Lower leg skin (tissue), 4 donors: Measurements from ENCODE around the gene VPS13D. TPM values are rescaled to one million over a fixed set of nuclear protein-coding genes. Genes with fewer than 3 reads are reported as not detected.

ENCODE experiments used
- DNase-seq, 2 donors: peaks; one replicate each; pipeline ENCODE4 v3.0.0-alpha.2; 2019; ENCODE audit warnings: low spot score in 2 of 2
- H3K4me3 ChIP-seq: fragments of 200-600 bp; sonication (generic); 2 replicates; pipeline ENCODE4 v1.5.1; 2017; ENCODE audit warnings: mild to moderate bottlenecking, low read depth; ENCODE audit not compliant: poor library complexity, severe bottlenecking
- POLR2A ChIP-seq, 2 donors: fragments of 450-650 bp; IDR thresholded peaks; one replicate each; pipeline ENCODE4 v1.6.1; 2016 to 2017; ENCODE audit warnings: antibody characterized with exemption in 2 of 2, mild to moderate bottlenecking in 1 of 2, moderate library complexity in 1 of 2
- WGBS, 2 donors: methylation state at CpG; one replicate each; pipeline ENCODE4 v1.1.5; 2018; 5-methylcytosine and 5-hydroxymethylcytosine counted together
- intact Hi-C: fragments of 100-400 bp; cut with DNase I; formaldehyde crosslinking; loops from one replicate; pipeline ENCODE4 v1.15.0; 2023; ENCODE audit warnings: low total_unique reads
- total RNA-seq, 4 donors: library from RNA; depleted of rRNA; stranded (reverse); fragments of >200 nt; gene quantifications; one replicate each; pipeline ENCODE4 v1.1.0, GENCODE V29; 2016
- TF ChIP-seq, protein P1 (sequence below), 3 donors: fragments of 450-650 bp; IDR thresholded peaks; one replicate each; pipeline ENCODE4 v1.5.1; 2016; ENCODE audit warnings: antibody characterized with exemption in 3 of 3, mild to moderate bottlenecking in 3 of 3, moderate library complexity in 2 of 3

The VPS13D gene
- total RNA-seq, 4 donors from 2014 or later = 96.5 to 200 (median 116) TPM

- 73 to 75% methylated on average over 5 of the region's 5 CpGs for WGBS, 2 donors
- intact Hi-C loops = no loop called here
- DNase-seq = no peak
- H3K4me3 ChIP-seq = no peak overlapping the region
- TF ChIP-seq, protein P1, sequence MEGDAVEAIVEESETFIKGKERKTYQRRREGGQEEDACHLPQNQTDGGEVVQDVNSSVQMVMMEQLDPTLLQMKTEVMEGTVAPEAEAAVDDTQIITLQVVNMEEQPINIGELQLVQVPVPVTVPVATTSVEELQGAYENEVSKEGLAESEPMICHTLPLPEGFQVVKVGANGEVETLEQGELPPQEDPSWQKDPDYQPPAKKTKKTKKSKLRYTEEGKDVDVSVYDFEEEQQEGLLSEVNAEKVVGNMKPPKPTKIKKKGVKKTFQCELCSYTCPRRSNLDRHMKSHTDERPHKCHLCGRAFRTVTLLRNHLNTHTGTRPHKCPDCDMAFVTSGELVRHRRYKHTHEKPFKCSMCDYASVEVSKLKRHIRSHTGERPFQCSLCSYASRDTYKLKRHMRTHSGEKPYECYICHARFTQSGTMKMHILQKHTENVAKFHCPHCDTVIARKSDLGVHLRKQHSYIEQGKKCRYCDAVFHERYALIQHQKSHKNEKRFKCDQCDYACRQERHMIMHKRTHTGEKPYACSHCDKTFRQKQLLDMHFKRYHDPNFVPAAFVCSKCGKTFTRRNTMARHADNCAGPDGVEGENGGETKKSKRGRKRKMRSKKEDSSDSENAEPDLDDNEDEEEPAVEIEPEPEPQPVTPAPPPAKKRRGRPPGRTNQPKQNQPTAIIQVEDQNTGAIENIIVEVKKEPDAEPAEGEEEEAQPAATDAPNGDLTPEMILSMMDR (IDR thresholded peaks at IDR 0.05) = no peak
- no peak for TF ChIP-seq POLR2A (IDR thresholded peaks at IDR 0.05)
These were observed 209.2 kb downstream of the VPS13D start for GRCh38 chr1:12439073-12439472.

DNA sequence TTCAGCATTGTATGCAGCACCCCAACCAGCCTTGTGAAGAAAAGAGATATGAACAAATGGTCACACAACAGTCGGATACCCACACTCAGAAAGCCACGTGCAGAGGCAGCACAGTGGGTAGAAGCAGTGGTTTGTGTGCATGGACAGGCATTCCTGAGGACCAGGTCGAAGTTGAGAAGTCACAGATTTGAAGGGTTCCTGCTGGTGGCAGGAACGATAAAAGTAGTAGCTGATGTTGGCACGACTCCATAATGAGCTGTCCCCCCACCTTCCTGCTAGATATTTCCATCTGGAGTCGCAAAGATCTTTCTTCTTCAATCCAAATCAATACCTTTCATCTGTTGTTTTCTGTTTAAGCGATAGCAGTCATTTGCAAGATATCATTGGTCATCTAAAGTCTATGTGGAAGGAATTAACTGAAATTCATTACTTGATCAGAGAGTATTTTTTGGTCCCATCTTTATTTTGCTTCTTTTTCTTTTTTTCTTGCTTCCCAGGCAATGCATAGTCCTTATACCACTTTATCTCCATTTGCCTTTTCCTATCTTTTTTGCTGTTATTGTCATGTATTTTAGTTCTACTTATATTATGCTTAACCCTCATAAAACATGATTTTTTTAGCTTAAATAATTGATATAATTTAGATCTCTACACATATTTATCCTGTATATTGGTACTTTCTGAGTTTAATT lies 211.7 kb downstream of the VPS13D start:
- DNase-seq = no peak
- WGBS, 2 donors = 73 to 74% methylated on average over 7 of the region's 7 CpGs
- TF ChIP-seq POLR2A (IDR thresholded peaks at IDR 0.05) = no peak
- TF ChIP-seq, protein P1 (IDR thresholded peaks at IDR 0.05) = no peak
- intact Hi-C loops = no loop called here
- H3K4me3 ChIP-seq = no peak overlapping the region

- H3K4me3 ChIP-seq = no peak overlapping the region
- WGBS, 2 donors = 84 to 94% methylated on average over 1 of the region's 1 CpG
- intact Hi-C loops = no loop called here
- no peak for TF ChIP-seq POLR2A (IDR thresholded peaks at IDR 0.05)
- TF ChIP-seq, protein P1 (IDR thresholded peaks at IDR 0.05) = no peak
- no peak for DNase-seq
These were observed 212.4 kb downstream of the VPS13D start for GRCh38 chr1:12442217-12442616.

DNA sequence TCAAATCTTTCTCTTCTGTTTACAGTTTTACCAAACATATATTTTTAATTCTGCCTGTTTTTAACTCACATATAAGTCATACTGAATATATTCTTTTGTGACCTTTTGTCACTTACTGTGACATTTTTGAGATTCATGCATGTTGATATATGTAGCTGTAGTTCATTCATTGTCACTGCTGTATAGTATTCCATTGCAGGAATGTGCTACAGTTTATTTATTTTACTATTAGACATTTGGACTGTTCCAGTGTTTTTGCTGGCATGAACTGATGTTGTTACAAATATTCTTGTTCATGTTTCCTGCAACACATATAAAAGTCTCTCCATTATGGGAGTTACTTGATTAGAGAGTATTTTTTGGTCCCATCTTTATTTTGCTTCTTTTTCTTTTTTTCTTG lies 213.3 kb downstream of the VPS13D start:
- intact Hi-C loops = no loop called here
- no peak for DNase-seq
- no peak for TF ChIP-seq POLR2A (IDR thresholded peaks at IDR 0.05)
- TF ChIP-seq, protein P1 (IDR thresholded peaks at IDR 0.05) = no peak
- no peak overlapping the region for H3K4me3 ChIP-seq

- no peak overlapping the region for H3K4me3 ChIP-seq
- TF ChIP-seq POLR2A (IDR thresholded peaks at IDR 0.05) = no peak
- TF ChIP-seq, protein P1 (IDR thresholded peaks at IDR 0.05) = no peak
- intact Hi-C loops = no loop called here
- 94 to 96% methylated on average over 4 of the region's 4 CpGs for WGBS, 2 donors
- DNase-seq = no peak
These were observed 214.6 kb downstream of the VPS13D start for GRCh38 chr1:12444329-12444841.

DNA sequence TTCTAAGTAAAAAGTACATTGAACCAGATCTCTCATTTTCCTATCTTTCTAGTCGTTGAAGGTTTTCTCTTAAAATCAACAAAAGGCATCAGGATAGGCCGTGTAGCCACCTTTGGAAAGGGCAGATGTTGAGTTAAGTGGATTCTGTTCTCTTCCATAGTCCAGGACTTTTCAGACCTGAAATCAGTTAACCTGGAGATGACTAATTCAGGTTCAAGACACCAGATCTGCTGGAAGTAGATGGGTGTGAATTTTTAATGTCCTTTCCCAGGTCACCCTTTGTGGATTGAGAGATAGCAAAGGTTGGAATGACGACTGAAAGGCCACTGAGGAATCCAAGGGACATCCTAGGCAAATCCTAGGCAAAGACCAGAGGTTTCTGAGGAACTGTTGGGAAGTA lies 215.4 kb downstream of the VPS13D start:
- 94 to 95% methylated on average over 3 of the region's 3 CpGs for WGBS, 2 donors
- intact Hi-C loops = no loop called here
- H3K4me3 ChIP-seq = no peak overlapping the region
- no peak for DNase-seq
- TF ChIP-seq, protein P1 (IDR thresholded peaks at IDR 0.05) = no peak
- TF ChIP-seq POLR2A (IDR thresholded peaks at IDR 0.05) = no peak
